ENCODE results near the gene ZSWIM4. TPM values are rescaled to one million over a fixed set of nuclear protein-coding genes. Genes with fewer than 3 reads are reported as not detected.
A peak's percentile ranks its signal among the peaks of the same experiment; 100 is the strongest.
"Not testable (repeated sequence)": the region's sequence is repeated elsewhere in the genome, so short reads cannot be mapped to it uniquely, and the experiment has no call there.

The ZSWIM4 gene
- total and polyA plus RNA-seq, 2 experiments from 2014 or later = 13.0 to 29.8 TPM

DNA sequence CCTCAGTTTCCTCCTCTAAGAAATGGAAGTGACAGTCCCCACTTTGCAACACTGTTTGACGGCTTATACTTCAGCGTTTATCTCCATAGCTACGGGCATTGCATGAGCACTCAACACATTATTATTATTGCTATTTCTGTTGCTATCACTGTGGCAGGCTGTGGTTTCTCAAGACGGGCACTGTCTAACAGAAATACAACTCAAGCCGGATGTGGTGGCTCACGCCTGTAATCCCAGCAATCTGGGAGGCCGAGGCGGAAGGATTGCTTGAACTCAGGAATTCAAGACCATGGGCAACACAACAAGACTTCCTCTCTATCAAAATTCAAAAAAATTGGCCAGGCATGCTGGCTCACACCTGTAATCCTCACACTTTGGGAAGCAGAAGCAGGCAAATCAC is 4.9 kb upstream of the ZSWIM4 start:
- DNase-seq (ENCODE audit: low read depth in 1 of 2, low spot score in 1 of 2) = peak in 1 of 2 donors; percentile 70
- Histone ChIP-seq H3K4me1 (ENCODE audit: low read depth) (no peaks in the 10 kb centered on the region), H3K9me3 (ENCODE audit: low read depth) (no peaks in the 10 kb centered on the region), H3K4me3 (no peak overlapping the region), H3K27me3 (no peaks in the 10 kb centered on the region), H3K27ac (no peak overlapping the region), H3K36me3 (no peaks in the 10 kb centered on the region)
- TF ChIP-seq, protein P1, sequence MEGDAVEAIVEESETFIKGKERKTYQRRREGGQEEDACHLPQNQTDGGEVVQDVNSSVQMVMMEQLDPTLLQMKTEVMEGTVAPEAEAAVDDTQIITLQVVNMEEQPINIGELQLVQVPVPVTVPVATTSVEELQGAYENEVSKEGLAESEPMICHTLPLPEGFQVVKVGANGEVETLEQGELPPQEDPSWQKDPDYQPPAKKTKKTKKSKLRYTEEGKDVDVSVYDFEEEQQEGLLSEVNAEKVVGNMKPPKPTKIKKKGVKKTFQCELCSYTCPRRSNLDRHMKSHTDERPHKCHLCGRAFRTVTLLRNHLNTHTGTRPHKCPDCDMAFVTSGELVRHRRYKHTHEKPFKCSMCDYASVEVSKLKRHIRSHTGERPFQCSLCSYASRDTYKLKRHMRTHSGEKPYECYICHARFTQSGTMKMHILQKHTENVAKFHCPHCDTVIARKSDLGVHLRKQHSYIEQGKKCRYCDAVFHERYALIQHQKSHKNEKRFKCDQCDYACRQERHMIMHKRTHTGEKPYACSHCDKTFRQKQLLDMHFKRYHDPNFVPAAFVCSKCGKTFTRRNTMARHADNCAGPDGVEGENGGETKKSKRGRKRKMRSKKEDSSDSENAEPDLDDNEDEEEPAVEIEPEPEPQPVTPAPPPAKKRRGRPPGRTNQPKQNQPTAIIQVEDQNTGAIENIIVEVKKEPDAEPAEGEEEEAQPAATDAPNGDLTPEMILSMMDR (IDR thresholded peaks at IDR 0.05; ENCODE audit: low read depth, low read length) = no peak

DNA sequence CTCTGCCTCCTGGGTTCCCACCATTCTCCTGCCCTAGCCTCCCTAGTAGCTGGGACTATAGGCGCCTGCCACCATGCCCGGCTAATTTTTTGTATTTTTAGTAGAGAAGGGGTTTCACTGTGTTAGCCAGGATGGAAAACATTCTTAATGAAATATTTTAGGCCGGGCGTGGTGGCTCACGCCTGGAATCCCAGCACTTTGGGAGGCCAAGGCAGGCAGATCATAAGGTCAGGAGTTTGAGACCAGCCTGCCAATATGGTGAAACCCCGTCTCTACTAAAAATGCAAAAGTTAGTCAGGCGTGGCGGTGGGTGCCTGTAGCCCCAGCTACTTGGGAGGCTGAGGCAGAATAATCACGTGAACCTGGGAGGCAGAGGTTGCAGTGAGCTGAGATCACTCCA is 1.9 kb upstream of the ZSWIM4 start:
- H3K27ac ChIP-seq; H3K27me3 ChIP-seq; H3K9me3 ChIP-seq (ENCODE audit: low read depth); DNase-seq (ENCODE audit: low read depth in 1 of 2, low spot score in 1 of 2); H3K36me3 ChIP-seq; H3K4me1 ChIP-seq (ENCODE audit: low read depth); H3K4me3 ChIP-seq: not testable (repeated sequence)

DNA sequence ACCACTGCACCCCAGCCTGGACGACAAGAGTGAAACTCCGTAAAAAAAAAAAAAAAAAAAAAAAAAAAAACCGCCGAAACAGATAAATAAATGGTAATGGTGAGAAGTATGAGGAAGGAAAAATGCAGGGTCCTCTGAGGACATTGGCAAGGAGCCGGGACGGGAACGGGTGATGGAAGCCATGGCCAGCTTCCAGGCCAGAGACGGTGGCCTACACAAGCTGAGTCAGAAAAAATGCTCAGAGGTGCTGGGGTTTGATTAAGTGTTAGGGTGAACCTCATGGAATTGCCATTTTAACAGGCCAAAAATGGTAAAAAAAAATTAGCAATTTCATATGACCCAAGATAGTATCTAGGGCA is 866 bp upstream of the ZSWIM4 start:
- H3K4me3 ChIP-seq = peak overlapping the region; percentile 76
- H3K27me3 ChIP-seq = no peaks in the 10 kb centered on the region
- TF ChIP-seq, protein P1 (IDR thresholded peaks at IDR 0.05; ENCODE audit: low read depth, low read length) = no peak
- H3K27ac ChIP-seq = no peak overlapping the region
- DNase-seq (ENCODE audit: low read depth in 1 of 2, low spot score in 1 of 2) = peak in 1 of 2 donors; percentile 99
- peaks cover 5% of the 10 kb centered on the region for H3K4me1 ChIP-seq (ENCODE audit: low read depth)
- no peaks in the 10 kb centered on the region for H3K9me3 ChIP-seq (ENCODE audit: low read depth)
- H3K36me3 ChIP-seq = no peaks in the 10 kb centered on the region

DNA sequence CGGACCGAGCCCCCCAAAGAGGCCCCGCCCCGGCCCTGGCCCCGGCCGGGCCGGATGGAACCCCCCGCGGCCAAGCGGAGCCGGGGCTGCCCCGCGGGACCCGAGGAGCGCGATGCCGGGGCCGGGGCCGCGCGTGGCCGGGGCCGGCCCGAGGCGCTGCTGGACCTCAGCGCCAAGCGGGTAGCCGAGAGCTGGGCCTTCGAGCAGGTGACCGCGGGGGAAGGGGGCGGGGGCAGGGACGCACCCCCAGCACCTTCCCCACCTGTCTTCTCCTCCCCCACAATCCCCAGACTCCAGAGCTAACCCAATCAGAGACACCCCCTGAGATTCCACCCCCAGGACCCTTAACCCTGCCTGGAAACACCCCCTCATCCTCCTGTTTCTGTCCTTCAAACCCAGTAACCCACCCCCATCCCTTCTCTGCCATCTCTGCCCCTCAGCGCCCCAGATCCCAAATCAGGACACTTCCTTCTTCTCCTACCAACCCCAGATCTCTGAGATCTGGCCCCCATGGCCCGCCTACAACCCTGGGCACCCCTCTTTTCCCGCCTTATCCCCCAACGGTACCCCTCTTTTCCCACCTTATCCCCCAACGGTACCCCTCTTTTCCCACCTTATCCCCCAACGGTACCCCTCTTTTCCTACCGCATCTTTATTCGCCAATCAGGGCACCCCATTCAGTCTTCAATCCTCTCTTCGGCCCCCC is 505 bp downstream of the ZSWIM4 start:
- peaks cover 5% of the 10 kb centered on the region for H3K4me1 ChIP-seq (ENCODE audit: low read depth)
- TF ChIP-seq, protein P1 (IDR thresholded peaks at IDR 0.05; ENCODE audit: low read depth, low read length) = no peak
- H3K27me3 ChIP-seq = no peaks in the 10 kb centered on the region
- H3K4me3 ChIP-seq = peak overlapping the region; percentile 66
- peak; percentile 25 to 30 for DNase-seq (ENCODE audit: low read depth in 1 of 2, low spot score in 1 of 2)
- no peak overlapping the region for H3K27ac ChIP-seq
- H3K9me3 ChIP-seq (ENCODE audit: low read depth) = no peaks in the 10 kb centered on the region
- no peaks in the 10 kb centered on the region for H3K36me3 ChIP-seq

DNA sequence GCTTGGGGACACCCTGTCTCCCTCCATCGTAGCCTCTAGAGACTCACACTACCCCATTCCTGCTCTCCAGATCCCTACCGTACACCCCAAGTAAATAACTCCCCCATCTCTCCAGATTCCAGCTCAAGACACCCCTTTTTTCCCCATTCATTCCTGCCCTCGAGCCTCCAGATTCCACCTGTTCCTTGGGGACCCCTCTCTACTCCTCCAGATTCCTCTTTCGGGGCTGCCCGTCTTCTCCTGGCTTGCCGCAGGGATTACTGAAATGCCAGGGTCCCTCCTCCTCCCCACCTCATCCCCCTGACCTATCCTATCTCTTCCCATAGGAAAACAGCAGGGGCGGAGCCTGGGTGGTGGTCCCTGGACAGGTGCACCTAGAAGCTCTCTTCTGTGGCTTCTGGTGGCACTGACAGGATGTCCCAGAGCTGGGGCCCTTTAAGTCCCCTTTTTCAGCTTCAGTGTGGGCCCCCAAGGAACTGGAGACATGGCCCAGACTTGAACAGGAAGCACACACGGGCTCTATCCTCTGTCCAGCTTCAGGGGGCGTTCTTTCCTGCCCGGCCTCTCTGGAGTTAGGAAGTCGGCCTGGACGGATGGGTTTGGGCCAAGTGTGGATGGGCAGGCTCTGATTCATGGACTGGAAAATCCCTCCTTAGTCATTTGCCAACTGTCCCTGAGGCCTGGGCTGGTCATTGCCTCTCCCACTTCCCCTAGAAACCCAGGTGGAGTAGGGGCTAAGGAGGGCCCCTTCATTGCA is 1.2 kb downstream of the ZSWIM4 start:
- DNase-seq (ENCODE audit: low read depth in 1 of 2, low spot score in 1 of 2) = peak in 1 of 2 donors; percentile 95
- Histone ChIP-seq H3K27ac (no peak overlapping the region), H3K27me3 (no peaks in the 10 kb centered on the region), H3K4me3 (peak overlapping the region; percentile 66), H3K9me3 (ENCODE audit: low read depth) (no peaks in the 10 kb centered on the region), H3K36me3 (no peaks in the 10 kb centered on the region), H3K4me1 (ENCODE audit: low read depth) (peaks cover 5% of the 10 kb centered on the region)
- TF ChIP-seq, protein P1 (IDR thresholded peaks at IDR 0.05; ENCODE audit: low read depth, low read length) = peak; percentile 55

DNA sequence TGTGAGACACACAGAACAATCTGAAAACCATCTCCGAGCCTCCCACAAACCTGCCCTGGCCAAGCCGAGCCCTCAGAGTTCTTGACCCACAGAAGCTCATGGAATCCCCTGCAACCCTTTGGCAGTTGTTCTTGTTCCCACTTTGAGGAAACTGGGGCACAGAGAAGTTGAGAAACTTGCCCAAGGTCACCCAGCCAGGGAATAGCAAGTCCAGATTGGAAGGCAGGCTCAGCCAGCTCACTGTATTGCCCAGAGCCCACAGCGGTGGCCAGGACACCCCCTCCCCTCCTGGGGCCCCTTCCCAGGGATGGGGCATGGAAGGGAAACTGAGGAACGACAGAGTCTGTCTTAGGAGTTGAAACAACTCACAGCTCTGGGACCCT is 1.8 kb downstream of the ZSWIM4 start:
- H3K36me3 ChIP-seq = no peaks in the 10 kb centered on the region
- H3K27me3 ChIP-seq = no peaks in the 10 kb centered on the region
- TF ChIP-seq, protein P1 (IDR thresholded peaks at IDR 0.05; ENCODE audit: low read depth, low read length) = no peak
- H3K9me3 ChIP-seq (ENCODE audit: low read depth) = no peaks in the 10 kb centered on the region
- no peak overlapping the region for H3K27ac ChIP-seq
- no peak for DNase-seq (ENCODE audit: low read depth in 1 of 2, low spot score in 1 of 2)
- H3K4me3 ChIP-seq = no peak overlapping the region
- H3K4me1 ChIP-seq (ENCODE audit: low read depth) = peaks cover 5% of the 10 kb centered on the region
